ENCODE measurements around the gene PPIP5K2.
"Not testable (repeated sequence)": the region's sequence is repeated elsewhere in the genome, so short reads cannot be mapped to it uniquely, and the experiment has no call there.

Gene PPIP5K2

DNA sequence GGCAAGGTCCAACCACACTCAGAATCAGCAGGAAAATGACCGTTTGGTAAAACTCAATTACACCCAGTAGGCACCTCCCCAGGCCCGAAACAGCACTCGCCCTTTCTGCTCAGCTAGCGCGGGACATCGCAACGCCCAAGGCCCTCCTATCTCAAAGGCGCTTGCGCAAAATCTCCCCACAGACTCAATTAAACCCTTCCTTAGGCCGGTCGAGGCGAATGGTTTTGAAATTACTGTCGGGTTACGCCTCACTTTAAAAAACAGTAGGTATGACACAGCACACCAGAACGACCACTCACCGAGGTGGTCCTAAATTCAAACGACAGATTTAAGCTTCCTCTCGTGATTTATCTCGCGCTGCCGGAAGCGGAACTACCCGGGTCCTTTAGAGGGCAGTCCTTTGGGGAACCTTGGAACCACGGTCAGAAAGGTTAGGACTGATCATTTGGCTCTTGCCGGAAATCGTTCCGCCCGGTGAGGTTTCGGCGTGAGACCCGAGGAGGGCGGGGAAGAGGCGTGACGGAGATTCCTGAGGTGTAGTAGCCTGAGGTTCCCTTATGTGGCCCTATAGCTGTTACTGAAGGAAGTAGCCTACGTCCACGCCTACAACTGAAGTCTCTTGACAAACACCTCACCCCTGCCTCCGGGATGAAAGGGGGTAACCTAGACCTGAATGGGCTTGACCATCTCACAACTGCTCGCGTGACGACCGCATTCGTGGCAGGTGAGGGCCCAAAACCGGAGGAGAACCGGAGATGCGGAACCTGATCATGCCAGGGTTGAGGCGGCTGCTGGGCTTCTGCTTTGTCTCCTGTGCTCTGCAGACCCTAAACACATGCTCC, at the start of gene PPIP5K2, which contains the start of gene GIN1:
TSS of gene PPIP5K2 (plus strand) at position 537 of the 842 bp plus-strand sequence. CDS start 9,289 bp downstream, outside the sequence.
TSS of gene GIN1 (minus strand) at position 374 of the 842 bp plus-strand sequence. CDS start 11,431 bp downstream, outside the sequence.
- peak; percentile 94 for DNase-seq (ENCODE audit: low read depth)

DNA sequence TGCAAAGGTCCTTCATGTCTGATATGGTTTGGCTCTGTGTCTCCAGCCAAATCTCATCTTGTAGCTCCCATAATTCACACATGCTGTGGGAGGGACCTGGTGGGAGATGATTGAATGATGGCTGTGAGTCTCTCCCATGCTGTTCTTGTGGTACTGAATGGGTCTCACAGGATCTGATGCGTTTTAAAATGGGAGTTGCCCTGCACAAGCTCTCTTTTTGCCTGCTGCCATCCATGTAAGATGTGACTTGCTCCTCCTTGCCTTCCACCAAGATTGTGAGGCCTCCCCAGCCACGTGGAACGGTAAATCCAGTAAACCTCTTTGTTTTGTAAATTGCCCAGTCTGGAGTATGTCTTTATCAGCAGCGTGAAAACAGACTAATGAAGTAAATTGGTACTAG, 46.6 kb upstream of the PPIP5K2 start:
- not testable (repeated sequence) for DNase-seq (ENCODE audit: low read depth)

DNA sequence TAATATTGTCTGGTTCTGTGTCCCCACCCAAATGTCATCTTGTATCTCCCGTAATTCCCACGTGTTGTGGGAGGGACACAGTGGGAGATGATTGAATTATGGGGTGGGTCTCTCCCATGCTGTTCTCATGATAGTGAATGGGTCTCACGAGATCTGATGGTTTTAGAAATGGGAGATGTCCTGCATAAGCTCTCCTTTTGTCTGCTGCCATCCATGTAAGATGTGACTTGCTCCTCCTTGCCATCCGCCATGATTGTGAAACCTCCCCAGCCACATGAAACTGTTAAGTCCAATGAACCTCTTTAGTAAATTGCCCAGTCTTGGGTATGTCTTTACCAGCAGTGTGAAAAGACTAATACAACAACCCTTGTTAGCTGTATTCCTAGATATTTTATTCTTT, 44.7 kb upstream of the PPIP5K2 start:
- DNase-seq (ENCODE audit: low read depth) = no peak

DNA sequence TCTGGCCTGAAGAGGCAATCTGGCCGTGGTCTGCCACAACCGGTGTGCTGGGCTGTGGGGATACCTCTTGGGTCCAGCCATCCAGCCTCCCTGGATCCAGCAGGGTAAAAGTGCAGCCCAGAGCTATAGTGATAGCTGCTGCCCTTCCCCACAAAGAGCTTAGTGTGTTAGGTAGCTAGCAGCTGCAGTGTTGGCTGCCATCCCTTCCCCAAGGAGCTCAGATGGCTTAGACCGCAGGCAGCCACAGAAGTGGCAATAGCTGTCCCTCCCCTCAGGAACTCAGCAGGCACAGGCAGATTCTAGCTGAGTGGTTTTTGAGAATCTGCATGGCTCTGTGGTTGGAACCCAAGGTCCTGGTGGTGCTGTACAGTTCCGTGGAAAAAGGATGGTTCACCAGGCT, 40.3 kb upstream of the PPIP5K2 start:
- no peak for DNase-seq (ENCODE audit: low read depth)

DNA sequence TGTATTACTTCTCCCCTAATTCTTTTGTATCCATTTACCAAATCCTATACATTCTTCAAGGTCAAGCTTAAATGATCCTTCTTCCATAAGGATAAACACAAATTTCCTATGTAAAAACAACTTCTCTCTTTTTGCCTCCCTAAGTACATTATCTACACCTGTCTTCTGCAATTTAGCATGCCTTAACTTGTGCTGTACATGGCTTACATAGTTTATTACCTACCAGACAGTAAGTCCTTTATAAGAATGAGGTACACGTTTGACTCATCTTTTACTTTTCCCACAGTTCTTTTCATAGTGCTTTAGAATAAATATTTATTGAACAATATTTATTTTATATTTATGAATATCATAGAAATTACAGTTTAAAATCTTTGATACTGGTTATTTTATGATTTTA, 33.6 kb upstream of the PPIP5K2 start:
- no peak for DNase-seq (ENCODE audit: low read depth)

DNA sequence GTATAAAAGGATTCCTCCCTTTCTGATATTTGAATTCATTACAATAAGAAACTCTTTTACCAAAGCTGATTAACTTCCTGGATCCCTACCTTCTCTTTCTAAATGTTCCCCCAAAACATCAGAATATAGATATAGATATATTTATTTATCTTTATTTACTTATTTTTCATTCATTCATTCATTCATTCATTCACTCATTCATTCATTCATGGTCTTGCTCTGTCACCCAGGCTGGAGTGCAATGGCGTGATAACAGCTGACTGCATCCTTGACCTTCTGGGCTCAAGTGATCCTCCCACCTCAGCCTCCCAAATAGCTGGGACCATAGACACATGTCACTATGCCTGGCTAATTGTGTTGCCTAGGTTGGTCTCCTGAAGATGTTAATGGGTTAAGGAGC, 30.8 kb upstream of the PPIP5K2 start:
- no peak for DNase-seq (ENCODE audit: low read depth)

DNA sequence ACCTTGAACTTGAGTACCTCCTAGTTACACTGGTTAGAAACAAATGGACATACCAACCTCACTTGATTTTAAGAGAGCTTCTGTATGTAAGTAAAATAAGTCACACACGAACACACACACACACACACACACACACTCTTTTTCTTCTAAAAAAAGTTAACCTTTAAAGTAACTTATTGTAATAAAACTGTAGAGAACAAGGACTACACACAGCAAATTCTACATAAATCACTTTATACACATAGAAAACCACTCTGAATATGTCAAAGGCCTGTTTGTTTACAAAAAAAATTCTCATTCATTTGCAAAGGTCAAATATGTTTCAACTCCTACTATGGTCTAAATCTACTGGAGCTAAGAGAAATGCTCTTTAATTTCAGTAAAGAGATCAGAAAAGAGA, 29.3 kb upstream of the PPIP5K2 start:
- DNase-seq (ENCODE audit: low read depth) = no peak

DNA sequence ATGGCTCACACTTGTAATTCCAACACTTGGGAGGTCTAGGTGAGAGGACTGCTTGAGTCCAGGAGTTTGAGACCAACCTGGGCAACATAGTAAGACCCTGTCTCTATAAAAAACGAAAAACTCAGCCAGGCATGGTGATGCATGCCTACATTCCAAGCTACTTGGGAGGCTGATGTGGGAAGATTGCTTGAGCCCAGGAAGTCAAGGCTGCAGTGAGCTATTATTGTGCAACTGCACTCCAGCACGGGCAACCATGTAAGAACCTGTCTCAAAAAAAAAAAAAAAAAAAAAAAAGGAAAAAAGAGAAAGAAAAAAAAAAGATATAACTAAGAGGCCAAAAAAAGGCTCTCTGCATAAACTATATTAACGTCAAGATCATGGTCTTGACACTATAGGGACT, 27.4 kb upstream of the PPIP5K2 start:
- DNase-seq (ENCODE audit: low read depth) = no peak

DNA sequence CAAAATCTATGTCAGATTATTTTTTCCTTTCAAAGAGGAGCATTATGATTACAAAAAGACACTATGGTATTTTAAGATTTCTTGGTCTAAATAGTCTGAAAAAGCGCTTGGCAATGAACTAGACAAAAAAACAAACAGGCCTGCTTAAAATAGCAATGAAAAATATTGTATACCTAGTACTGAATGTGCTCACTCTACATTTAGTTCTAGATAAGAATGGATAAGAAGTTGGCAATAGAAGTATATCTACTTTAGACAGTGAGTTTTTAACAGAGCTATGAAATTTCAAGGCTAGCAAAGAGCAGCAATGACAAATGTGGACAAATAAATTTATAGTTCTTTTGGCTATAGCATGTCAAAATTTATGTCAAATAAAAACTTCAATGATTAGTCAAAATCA, 26.4 kb upstream of the PPIP5K2 start:
- no peak for DNase-seq (ENCODE audit: low read depth)

DNA sequence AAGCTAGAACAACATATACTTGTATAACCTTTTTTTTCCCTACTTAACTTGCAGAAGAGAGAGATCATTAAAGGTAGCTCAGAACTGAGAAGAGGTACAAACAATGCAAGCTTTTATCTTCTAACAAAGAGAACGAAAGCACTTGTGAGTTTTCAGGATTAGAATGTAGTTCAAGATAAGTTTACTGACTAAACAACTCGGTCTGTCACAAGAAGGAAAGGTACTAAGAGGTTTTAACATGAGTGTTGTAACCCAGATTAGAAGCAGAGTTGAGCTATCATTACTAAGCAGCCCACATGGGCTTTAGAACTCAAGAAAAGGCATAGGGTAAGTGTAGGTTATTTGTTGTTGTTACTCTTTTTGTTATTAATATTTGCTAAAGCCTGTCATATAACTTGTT, 25.4 kb upstream of the PPIP5K2 start:
- no peak for DNase-seq (ENCODE audit: low read depth)

DNA sequence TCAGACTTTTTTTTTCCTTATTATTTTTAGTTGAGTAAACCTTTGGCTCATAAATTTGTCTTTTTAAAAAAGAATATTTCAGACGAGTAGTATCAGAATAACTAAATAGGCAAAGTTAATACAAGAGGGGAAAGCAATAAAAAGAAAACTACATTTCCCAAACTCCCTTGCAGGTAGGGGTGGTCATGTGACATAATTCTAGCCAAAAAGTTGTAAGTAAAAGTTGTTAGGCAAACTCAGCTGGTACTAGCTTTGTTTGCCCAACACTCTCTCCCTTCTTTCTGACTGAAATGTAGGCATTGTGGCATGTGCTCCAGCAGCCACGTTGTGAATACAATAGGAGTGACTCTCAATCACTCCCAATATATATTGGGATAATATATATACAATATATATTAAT, 21.1 kb upstream of the PPIP5K2 start:
- DNase-seq (ENCODE audit: low read depth) = no peak

DNA sequence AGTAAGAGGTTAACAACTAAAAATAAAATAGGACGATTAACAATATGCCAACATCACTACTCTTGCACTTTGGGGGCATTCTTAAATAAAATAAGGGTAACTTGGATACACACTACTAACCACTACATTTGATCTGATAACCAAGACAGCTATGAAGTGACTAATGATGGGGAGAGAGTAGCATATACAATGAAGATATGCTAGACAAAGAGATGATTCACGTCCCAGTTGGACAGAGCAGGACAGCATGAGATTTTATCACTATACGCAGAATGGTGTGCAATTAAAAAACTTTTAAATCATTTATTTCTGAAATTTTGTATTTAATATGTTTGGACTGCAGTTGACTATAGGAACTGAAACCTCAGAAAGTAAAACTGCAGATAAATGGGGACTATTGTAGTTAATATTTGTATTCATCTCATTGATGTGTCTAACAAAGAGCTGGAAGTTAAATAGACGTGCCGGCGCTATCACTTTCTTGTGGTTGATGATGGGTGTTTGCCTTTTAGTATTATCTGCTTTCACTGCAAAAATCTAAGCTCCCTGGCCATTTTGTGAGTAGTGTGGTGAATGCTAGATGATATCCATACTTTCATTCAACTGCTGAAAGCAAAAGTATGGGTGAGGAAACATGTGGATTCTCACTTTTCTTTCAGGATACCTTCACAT, 18.9 kb upstream of the PPIP5K2 start:
- DNase-seq (ENCODE audit: low read depth) = no peak

DNA sequence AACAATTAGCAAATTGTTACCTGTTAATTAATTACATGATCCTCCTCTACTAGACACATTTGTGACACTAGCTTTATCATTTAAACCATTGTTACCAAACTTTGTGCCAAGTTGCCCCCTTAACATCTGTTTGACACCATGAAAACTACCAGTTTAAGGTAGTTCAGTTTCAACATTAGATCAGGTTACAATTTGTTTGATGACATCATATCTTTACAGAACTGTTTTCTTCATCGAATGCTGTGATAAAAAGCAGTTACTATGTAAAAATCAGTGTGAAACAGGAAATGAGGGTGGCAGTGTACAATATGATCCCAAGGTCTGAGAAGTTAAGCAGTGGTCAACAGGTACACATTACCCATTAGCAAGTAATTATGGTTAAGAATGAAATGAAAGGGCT, 17.9 kb upstream of the PPIP5K2 start:
- no peak for DNase-seq (ENCODE audit: low read depth)

DNA sequence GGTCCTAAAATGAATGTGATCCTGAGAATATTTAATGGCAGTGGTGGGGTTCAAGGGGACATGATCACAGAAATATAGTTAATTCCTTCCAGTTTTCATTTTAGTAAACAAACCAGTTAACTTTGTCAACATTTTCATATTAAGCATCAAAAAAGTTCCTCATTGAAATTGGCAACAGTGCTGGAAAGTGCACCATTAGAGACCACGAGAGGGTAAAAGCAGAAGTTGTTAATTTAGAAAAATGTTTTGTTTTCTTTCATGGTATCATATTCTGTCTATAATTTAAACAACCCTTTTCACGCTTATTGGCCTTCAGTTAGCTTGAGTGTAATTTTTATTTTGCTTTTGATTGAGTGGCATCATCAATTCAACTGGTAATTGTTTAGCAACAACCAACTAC, 12.0 kb upstream of the PPIP5K2 start:
- DNase-seq (ENCODE audit: low read depth) = no peak

DNA sequence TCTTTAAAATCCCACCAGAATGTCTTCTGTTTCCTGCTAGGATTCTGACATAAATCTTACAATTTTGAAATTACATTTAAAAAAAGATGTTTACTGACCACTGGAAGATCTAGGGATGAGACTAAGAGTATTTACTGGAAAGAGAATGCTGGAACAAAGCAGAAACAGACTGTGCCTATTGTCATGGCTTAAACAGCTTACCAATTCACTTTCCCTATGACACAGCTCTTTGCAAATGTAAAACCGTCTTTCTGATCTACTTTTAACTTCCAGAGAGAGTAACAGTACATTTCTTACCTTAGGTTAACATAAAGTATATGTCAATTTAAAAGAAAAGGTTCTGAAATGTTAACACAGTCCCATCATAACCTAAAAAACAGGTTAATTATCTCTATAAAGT, 10.8 kb upstream of the PPIP5K2 start:
- DNase-seq (ENCODE audit: low read depth) = no peak

DNA sequence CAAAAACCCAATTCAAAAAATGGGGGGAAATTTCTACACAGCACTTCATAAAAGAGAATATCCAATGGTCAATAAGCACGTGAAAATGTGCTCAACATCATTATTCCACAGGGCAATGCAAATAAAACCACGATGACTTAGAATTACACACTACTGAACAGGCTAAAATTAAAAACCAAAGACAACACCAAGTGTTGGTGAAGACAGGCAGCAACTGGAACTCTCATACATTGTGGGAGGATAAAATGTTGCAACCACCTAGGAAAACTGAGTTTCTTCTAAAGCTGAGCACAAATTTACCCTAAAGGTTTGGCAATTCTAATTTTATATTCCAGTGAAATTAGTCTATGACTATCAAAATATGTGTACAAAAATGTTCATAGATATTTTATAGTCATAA, 9.7 kb upstream of the PPIP5K2 start:
- DNase-seq (ENCODE audit: low read depth) = no peak

DNA sequence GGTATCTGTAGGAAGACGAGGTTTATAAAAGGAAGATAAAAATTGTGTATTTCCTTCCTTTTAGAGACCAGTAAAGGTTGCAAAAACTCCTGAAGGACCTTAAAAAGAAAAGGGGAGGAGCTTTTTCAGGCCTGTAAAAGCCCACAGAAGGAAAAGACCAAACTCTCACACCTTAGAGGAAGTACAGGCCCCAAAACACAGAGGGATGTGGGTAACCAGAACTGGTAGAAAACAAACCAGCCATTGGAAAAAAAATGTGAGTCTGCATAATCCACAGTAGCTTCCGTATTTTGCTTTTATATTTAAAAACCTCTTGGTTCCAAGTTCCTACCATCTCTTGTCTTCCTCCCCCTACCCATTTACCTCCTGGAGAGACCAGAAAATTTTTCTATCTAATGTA, 8.6 kb upstream of the PPIP5K2 start:
- DNase-seq (ENCODE audit: low read depth) = no peak

DNA sequence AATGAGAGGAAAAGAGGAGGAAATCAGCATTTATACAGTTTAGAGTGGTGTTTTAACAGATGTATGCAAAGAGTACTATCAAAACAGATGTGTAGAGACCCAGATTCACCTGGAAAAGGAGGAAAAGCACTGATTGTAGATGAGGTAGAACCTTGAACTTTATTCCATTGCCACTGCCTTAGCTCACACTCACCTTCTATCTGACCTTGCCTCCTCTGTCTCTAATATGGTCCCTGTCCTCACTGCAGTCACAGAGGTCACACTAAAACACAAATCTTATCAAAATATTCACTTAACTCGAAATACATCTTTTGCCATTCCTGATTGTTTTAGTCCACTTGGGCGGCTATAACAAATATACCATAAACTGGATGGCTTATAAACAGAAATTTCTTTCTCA, 7.2 kb upstream of the PPIP5K2 start:
- DNase-seq (ENCODE audit: low read depth) = no peak

DNA sequence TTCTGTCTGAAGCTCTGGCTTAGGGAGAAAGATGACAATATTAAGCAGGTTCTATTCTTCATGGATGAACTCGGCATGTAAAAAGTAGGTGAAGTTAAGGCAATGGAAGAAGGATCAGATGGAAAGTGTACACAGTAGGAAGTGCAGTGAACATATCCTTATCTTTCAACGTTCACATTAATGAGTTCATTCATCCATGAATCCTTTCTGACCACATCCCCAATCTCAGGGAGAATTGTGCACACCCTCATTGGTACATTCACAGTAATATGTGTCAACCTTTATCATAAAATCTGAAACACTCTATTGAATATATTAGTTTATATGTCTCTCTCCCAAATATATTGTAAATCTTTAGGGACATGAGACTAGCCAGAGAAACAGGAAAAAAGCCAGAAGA, 5.7 kb upstream of the PPIP5K2 start:
- DNase-seq (ENCODE audit: low read depth) = no peak

DNA sequence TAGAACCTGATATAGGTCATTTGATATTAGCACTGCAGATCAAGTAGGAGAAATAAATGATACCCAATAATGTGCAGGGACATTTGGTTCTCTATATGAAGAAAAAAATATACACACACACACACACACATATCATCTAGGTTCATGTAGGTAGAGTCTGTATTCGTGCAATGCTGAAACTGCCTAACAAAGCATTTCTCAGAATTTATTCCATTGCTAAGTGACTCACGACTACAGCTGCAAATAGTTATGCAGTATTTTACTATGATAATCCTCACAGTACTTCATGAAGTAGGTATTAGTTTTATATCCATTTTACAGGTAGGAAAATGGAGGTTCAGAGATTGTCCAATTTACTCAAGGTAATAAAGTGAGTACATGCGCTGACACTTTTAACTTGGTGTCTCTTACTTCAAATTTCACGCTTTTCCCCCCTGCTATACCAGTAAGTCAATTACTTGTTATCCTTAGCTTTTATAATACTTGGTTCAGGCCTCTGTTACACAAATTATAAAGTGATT, 2.6 kb upstream of the PPIP5K2 start:
- DNase-seq (ENCODE audit: low read depth) = no peak

DNA sequence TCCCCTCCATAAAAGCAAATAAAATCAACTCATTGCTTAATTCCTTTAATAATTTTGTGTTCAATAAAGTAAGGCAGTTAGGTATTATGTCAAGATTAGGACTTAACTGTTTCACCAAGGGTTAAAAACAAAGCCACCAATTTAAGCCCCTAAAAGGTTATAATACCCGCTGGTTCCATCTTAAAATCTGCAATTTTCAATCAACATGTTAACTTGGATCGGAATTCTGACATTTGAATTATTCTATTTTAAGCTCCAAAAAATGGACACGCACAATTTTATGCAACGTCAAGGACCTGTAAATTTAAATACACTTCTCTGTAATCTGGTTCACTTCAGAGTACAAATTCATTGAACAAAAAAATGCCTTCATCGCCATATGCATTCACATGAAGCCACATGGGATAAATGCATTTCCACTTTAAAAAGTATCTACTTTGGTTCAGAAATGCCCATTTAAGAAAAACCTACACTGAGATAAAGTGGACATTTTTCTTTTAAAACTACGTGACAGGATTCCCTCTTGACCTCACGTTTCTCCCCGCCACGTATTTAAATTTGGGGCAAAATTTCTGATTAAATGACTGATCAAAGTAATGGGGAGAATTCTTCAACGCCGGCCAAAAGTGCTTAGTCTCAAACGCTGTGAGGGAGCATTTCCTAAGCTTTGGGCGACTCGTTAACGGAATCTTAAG, 884 bp upstream of the PPIP5K2 start:
- no peak for DNase-seq (ENCODE audit: low read depth)

DNA sequence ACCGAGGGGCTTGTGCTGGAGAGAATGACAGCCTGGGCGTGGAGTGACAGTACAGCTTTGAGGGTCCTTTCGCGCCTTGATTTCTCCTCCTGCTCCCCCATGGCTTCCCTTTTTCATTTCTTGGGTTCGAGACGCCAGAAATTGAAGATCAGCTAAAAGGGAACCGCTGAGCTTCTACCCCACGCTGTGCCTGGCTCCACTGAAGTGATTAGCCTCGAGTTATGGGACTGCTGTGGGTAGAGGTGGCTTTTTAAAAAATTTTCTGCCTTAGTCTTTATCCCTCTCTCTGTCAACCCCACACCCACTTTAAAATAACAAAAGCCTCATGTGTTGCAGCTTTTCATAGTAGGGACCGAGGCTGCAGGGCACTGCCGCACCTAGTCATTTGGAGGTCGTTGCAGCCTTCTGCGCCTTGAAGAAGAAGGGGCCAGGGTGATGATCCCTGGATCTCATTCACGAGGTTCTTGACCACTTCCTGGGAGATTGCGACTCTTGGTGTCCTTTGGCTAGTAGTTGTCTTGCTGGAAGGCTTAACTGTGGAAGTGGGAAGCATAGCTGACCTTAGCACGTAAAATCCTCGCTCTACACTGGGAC, 603 bp downstream of the PPIP5K2 start:
- DNase-seq (ENCODE audit: low read depth) = no peak

Measured in stimulated activated CD4-positive, alpha-beta T cell treated with anti-CD3 and anti-CD28 coated beads, Interleukin-2, amount 100 ng/mL, for 4 hours (primary cell).